Measurements from ENCODE around the gene MELK. TPM values are rescaled to one million over a fixed set of nuclear protein-coding genes. Genes with fewer than 3 reads are reported as not detected.

MELK gene
- polyA plus RNA-seq, 3 donors: 0.08 TPM; not detected in 2

GRCh38 chr9:36542355-36542754, 30.3 kb upstream of the MELK start:
- no peaks in the 10 kb centered on the region for H3K27me3 ChIP-seq (ENCODE audit: control insufficient read depth in 2 of 2, insufficient read depth in 2 of 2, low read length in 2 of 2)
- H3K9me3 Mint-ChIP-seq: no peaks in the 10 kb centered on the region
- no peak overlapping the region for H3K27ac ChIP-seq (ENCODE audit: low read depth in 1 of 2, low read length in 2 of 2)
- no peaks in the 10 kb centered on the region for H3K36me3 ChIP-seq (replicated peaks in 1 of 2; ENCODE audit: control insufficient read depth in 1 of 2, insufficient read depth in 2 of 2, low read length in 2 of 2)
- H2AFZ ChIP-seq (ENCODE audit: insufficient read depth, low read depth, low read length, poor library complexity, severe bottlenecking): no peak overlapping the region
- H3K4me1 Mint-ChIP-seq: no peaks in the 10 kb centered on the region
- no peak for DNase-seq
- no peak overlapping the region for H3K27ac Mint-ChIP-seq
- intact Hi-C loops (cut with micrococcal nuclease): no loop called here
- no peaks in the 10 kb centered on the region for H3K4me1 ChIP-seq (ENCODE audit: control insufficient read depth in 1 of 2, insufficient read depth in 2 of 2, low read length in 2 of 2)
- H3K4me2 ChIP-seq (replicated peaks; ENCODE audit: extremely low read depth, low read length, poor library complexity, severe bottlenecking): no peak overlapping the region
- no peak overlapping the region for H3K4me3 Mint-ChIP-seq
- WGBS (ENCODE audit: insufficient coverage): 94% methylated on average over 6 of the region's 7 CpGs
- H3K9ac ChIP-seq (ENCODE audit: insufficient read depth, low read length, poor library complexity, severe bottlenecking): no peak overlapping the region
- no peak for TF ChIP-seq CTCF (IDR thresholded peaks at IDR 0.05)
- H3K27me3 Mint-ChIP-seq (ENCODE audit: low read depth in 3 of 3): peaks cover 0 to 2% (median 1%) of the 10 kb centered on the region in 3 donors
- H4K20me1 ChIP-seq (ENCODE audit: insufficient read depth, low read length): no peaks in the 10 kb centered on the region
- no peaks in the 10 kb centered on the region for H3K36me3 Mint-ChIP-seq
- no peaks in the 10 kb centered on the region for H3K79me2 ChIP-seq (ENCODE audit: insufficient read depth, low read length)
- H3K9me3 ChIP-seq (replicated peaks in 1 of 2; ENCODE audit: control insufficient read depth in 1 of 2, insufficient read depth in 1 of 2, low read length in 2 of 2): no peaks in the 10 kb centered on the region
- no peak overlapping the region for H3K4me3 ChIP-seq (replicated peaks in 1 of 3; ENCODE audit: low read depth in 2 of 3, low read length in 3 of 3)

DNA sequence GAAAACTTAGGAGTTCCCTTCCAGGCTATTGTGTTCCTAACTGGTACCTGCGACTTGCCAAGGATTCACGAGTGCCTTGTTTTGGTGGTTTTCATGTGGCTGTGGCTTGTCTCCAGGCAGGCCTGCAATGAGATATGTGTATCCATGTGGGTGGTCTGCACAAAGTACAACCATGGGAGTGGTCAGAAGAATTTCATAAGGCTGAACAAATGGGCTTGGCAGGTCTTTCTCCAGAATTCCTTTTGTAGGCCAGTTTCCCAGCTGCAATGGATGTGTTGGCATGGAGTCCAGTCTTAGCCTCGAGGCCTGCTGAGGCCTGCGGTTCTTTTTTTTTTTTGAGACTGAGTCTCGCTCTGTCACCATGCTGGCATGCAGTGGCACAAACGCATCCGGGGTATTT, 28.8 kb upstream of the MELK start:
- Histone ChIP-seq H3K27ac (ENCODE audit: low read depth in 1 of 2, low read length in 2 of 2) (no peak overlapping the region), H3K79me2 (ENCODE audit: insufficient read depth, low read length) (no peaks in the 10 kb centered on the region), H4K20me1 (ENCODE audit: insufficient read depth, low read length) (no peaks in the 10 kb centered on the region), H3K4me3 (replicated peaks in 1 of 3; ENCODE audit: low read depth in 2 of 3, low read length in 3 of 3) (no peak overlapping the region), H3K27me3 (ENCODE audit: control insufficient read depth in 2 of 2, insufficient read depth in 2 of 2, low read length in 2 of 2) (no peaks in the 10 kb centered on the region), H3K9ac (ENCODE audit: insufficient read depth, low read length, poor library complexity, severe bottlenecking) (no peak overlapping the region), H3K36me3 (replicated peaks in 1 of 2; ENCODE audit: control insufficient read depth in 1 of 2, insufficient read depth in 2 of 2, low read length in 2 of 2) (no peaks in the 10 kb centered on the region), H2AFZ (ENCODE audit: insufficient read depth, low read depth, low read length, poor library complexity, severe bottlenecking) (no peak overlapping the region), H3K4me2 (replicated peaks; ENCODE audit: extremely low read depth, low read length, poor library complexity, severe bottlenecking) (no peak overlapping the region), H3K9me3 (replicated peaks in 1 of 2; ENCODE audit: control insufficient read depth in 1 of 2, insufficient read depth in 1 of 2, low read length in 2 of 2) (no peaks in the 10 kb centered on the region), H3K4me1 (ENCODE audit: control insufficient read depth in 1 of 2, insufficient read depth in 2 of 2, low read length in 2 of 2) (no peaks in the 10 kb centered on the region)
- 100% methylated on average over 2 of the region's 7 CpGs for WGBS (ENCODE audit: insufficient coverage)
- DNase-seq: no peak
- TF ChIP-seq CTCF (IDR thresholded peaks at IDR 0.05): no peak
- Mint-ChIP-seq H3K36me3 (no peaks in the 10 kb centered on the region), H3K9me3 (no peaks in the 10 kb centered on the region), H3K27me3 (ENCODE audit: low read depth in 3 of 3) (peaks cover 0 to 3% (median 1%) of the 10 kb centered on the region in 3 donors), H3K4me1 (no peaks in the 10 kb centered on the region), H3K27ac (no peak overlapping the region), H3K4me3 (no peak overlapping the region)
- intact Hi-C loops (cut with micrococcal nuclease): no loop called here
